Esophagus muscularis mucosa (tissue), 3 donors: Measurements from ENCODE around the gene PCSK4.

Experiments
- POLR2A ChIP-seq: fragments of 450-650 bp; IDR thresholded peaks from one replicate; pipeline ENCODE4 v1.6.1; 2017; ENCODE audit warnings: antibody characterized with exemption, moderate library complexity, mild to moderate bottlenecking, low read depth
- TF ChIP-seq, protein P1 (sequence below), 3 experiments: fragments of 200-600 bp in 2 of 3; fragments of 450-650 bp in 1 of 3; sonication (generic) in 2 of 3; IDR thresholded peaks; one replicate each; pipeline ENCODE4 v1.5.1; 2017 to 2019; ENCODE audit warnings: antibody characterized with exemption in 3 of 3, mild to moderate bottlenecking in 2 of 3, moderate library complexity in 1 of 3

- TF ChIP-seq, protein P1, sequence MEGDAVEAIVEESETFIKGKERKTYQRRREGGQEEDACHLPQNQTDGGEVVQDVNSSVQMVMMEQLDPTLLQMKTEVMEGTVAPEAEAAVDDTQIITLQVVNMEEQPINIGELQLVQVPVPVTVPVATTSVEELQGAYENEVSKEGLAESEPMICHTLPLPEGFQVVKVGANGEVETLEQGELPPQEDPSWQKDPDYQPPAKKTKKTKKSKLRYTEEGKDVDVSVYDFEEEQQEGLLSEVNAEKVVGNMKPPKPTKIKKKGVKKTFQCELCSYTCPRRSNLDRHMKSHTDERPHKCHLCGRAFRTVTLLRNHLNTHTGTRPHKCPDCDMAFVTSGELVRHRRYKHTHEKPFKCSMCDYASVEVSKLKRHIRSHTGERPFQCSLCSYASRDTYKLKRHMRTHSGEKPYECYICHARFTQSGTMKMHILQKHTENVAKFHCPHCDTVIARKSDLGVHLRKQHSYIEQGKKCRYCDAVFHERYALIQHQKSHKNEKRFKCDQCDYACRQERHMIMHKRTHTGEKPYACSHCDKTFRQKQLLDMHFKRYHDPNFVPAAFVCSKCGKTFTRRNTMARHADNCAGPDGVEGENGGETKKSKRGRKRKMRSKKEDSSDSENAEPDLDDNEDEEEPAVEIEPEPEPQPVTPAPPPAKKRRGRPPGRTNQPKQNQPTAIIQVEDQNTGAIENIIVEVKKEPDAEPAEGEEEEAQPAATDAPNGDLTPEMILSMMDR (IDR thresholded peaks at IDR 0.05), result no peak
- no peak for TF ChIP-seq POLR2A
These were observed 35.2 kb downstream of the PCSK4 start for GRCh38 chr19:1455002-1455335.
